Gastroesophageal sphincter (tissue), 3 donors: ENCODE measurements around the gene PEX3.
"Not testable (repeated sequence)": the region's sequence is repeated elsewhere in the genome, so short reads cannot be mapped to it uniquely, and the experiment has no call there.

Source experiments
- CTCF ChIP-seq, 4 experiments: fragments of 200-600 bp in 2 of 4; fragments of 450-650 bp in 2 of 4; sonication (generic) in 1 of 4; IDR thresholded peaks; one replicate each; pipeline ENCODE4 v1.5.1; 2017 to 2019; ENCODE audit warnings: antibody characterized with exemption in 4 of 4, mild to moderate bottlenecking in 2 of 4, moderate library complexity in 2 of 4
- EP300 ChIP-seq: sonication (generic); formaldehyde crosslinking; IDR thresholded peaks from one replicate; pipeline ENCODE4 v1.6.1; 2017; ENCODE audit warnings: antibody characterized with exemption, mild to moderate bottlenecking
- POLR2AphosphoS5 ChIP-seq: sonication (generic); formaldehyde crosslinking; IDR thresholded peaks from one replicate; pipeline ENCODE4 v1.6.1; 2017; ENCODE audit warnings: antibody characterized with exemption

DNA sequence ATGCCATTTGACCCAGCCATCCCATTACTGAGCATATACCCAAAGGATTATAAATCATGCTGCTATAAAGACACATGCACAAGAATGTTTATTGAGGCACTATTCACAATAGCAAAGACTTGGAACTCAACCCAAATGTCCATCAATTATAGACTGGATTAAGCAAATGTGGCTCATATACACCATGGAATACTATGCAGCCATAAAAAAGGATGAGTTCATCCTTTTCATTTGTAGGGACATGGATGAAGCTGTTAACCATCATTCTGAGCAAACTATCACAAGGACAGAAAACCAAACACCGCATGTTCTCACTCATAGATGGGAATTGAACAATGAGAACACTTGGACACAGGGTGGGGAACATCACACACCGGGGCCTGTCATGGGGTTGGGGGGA is 2.7 kb upstream of the PEX3 start:
- TF ChIP-seq POLR2AphosphoS5; EP300; CTCF (IDR thresholded peaks at IDR 0.05): not testable (repeated sequence)
